Measurements from ENCODE around the gene PAK2. TPM values are rescaled to one million over a fixed set of nuclear protein-coding genes. Genes with fewer than 3 reads are reported as not detected.
"Not testable (repeated sequence)": the region's sequence is repeated elsewhere in the genome, so short reads cannot be mapped to it uniquely, and the experiment has no call there.

Gene PAK2
- total and polyA plus RNA-seq, 3 donors from 2014 or later = 30.7 to 49.2 (median 47.4) TPM

DNA sequence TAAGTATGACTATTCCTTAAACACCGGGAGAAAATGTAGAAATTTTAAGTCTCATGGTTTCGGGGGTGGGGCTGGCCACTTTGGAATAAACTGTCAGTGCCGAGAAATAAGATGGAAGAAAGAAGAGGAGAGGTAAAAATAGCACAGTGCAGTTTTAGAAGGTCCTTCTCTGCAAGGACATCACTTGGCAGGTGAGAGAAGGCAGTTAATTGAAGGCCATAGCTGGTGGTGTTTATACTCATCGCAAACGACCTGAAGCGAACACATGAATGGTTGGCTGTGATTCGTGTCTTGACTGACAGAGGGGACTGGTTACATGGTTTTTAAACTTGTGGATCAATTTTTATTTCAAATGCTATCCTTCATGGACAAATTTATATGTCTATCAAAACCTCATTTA lies 73.2 kb downstream of the PAK2 start:
- intact Hi-C loops (cut with DNase I; ENCODE audit: low total_unique reads) = no loop called here
- DNase-seq = no peak
- 86 to 89% methylated on average over 7 of the region's 7 CpGs for WGBS, 2 donors
- Histone ChIP-seq H3K27me3 (no peaks in the 10 kb centered on the region), H3K27ac (no peak overlapping the region), H3K4me1 (no peaks in the 10 kb centered on the region), H3K9me3 (no peaks in the 10 kb centered on the region), H3K36me3 (ENCODE audit: low read depth, missing control alignments) (no peaks in the 10 kb centered on the region), H3K4me3 (no peak overlapping the region)
- TF ChIP-seq, protein P1, sequence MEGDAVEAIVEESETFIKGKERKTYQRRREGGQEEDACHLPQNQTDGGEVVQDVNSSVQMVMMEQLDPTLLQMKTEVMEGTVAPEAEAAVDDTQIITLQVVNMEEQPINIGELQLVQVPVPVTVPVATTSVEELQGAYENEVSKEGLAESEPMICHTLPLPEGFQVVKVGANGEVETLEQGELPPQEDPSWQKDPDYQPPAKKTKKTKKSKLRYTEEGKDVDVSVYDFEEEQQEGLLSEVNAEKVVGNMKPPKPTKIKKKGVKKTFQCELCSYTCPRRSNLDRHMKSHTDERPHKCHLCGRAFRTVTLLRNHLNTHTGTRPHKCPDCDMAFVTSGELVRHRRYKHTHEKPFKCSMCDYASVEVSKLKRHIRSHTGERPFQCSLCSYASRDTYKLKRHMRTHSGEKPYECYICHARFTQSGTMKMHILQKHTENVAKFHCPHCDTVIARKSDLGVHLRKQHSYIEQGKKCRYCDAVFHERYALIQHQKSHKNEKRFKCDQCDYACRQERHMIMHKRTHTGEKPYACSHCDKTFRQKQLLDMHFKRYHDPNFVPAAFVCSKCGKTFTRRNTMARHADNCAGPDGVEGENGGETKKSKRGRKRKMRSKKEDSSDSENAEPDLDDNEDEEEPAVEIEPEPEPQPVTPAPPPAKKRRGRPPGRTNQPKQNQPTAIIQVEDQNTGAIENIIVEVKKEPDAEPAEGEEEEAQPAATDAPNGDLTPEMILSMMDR (IDR thresholded peaks at IDR 0.05) = no peak
- no peak for TF ChIP-seq POLR2A (IDR thresholded peaks at IDR 0.05)

DNA sequence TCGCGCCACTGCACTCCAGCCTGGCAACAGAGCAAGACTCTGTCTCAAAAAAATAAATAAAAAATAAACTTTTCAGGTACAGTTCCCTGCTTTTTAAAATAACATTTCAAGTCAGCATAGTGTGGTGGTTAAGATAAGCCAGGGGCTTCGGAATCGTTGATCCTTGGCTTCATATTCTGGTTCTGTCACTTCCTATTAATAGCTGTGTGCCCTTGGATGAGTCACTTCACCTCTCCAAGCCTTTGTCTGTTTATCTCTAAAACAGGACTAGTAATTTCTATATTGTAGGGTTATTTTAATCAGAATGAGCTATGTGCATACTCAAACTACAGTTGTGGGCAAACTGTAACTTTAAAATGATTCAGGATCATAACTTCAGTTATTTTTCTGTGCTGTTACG lies 74.2 kb downstream of the PAK2 start:
- Histone ChIP-seq H3K27me3 (no peaks in the 10 kb centered on the region), H3K27ac (no peak overlapping the region), H3K4me1 (no peaks in the 10 kb centered on the region), H3K36me3 (ENCODE audit: low read depth, missing control alignments) (no peaks in the 10 kb centered on the region), H3K4me3 (no peak overlapping the region), H3K9me3 (no peaks in the 10 kb centered on the region)
- no peak for TF ChIP-seq POLR2A (IDR thresholded peaks at IDR 0.05)
- TF ChIP-seq, protein P1 (IDR thresholded peaks at IDR 0.05) = no peak
- no peak for DNase-seq
- WGBS, 2 donors = 83 to 89% methylated on average over 5 of the region's 5 CpGs
- intact Hi-C loops (cut with DNase I; ENCODE audit: low total_unique reads) = no loop called here

DNA sequence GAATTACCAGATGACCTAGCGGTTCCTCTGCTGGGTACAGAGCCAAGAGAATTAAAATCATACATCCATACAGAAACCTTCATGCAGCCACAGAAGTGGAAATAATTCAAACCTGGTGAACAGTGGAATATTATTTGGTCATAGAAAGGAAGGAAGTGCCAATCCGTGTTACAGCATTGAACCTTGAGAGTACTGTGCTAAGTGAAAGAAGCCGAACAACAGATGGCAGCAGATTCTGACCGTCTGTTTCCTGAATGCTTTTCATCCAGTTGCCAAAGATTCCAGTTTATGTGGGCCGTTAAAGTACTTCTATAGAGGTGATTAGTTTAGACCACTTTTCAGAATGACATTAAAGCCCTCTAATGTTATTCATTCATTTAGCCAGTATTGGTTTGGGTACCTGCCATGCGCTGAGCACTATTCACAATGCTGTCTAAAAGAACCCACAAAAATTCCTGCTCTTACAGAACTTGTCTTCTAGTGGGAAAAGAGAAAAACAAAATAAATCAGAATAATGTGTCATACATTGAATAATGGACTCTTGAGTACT lies 82.2 kb downstream of the PAK2 start:
- WGBS, 2 donors = 96% methylated on average over 6 of the region's 6 CpGs
- DNase-seq = no peak
- no peaks in the 10 kb centered on the region for H3K27me3 ChIP-seq
- TF ChIP-seq POLR2A (IDR thresholded peaks at IDR 0.05) = no peak
- TF ChIP-seq, protein P1 (IDR thresholded peaks at IDR 0.05) = no peak
- no peak overlapping the region for H3K27ac ChIP-seq
- no peaks in the 10 kb centered on the region for H3K9me3 ChIP-seq
- H3K36me3 ChIP-seq (ENCODE audit: low read depth, missing control alignments) = peaks cover 4% of the 10 kb centered on the region
- intact Hi-C loops (cut with DNase I; ENCODE audit: low total_unique reads) = no loop called here
- H3K4me1 ChIP-seq = no peaks in the 10 kb centered on the region
- no peak overlapping the region for H3K4me3 ChIP-seq

DNA sequence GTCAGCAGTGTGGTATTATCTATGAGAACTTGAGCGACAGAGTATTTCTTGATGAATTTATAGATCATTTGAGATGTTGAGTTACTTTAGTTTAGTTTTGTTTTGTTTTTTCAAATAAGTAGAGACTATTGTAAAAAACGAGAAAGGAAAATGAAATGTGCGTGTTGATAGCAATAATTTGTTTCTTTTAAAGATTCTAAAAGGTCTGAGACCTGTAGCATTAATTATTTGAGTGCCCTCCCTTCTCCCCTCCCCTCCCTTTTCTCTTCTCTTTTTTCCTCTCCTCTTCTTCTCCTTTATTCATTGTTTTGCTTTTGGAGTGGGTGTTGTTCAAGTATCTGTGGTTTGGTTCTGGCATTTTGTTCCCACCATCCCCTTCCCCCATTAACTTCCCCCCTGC lies 90.0 kb downstream of the PAK2 start:
- H3K36me3 ChIP-seq (ENCODE audit: low read depth, missing control alignments) = not testable (repeated sequence)

DNA sequence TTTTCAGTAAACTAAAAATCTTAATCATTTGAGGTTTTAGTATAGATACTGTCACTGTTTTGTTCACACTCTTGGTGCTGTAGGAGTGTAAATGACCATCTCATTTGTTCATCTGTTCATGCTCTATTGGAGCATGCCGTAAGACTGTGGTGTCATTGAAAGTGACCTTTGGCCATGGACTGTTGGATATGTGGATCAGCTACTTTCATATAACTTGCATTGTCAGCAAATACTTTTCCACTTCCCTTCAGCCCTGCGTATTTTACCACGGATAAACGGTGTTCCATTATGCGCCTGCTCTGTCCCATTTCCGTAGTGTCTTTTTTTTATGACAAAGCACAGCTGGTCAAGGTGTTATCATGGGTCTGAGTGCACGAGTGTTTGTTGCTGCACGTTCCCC lies 95.4 kb downstream of the PAK2 start:
- intact Hi-C loops (cut with DNase I; ENCODE audit: low total_unique reads) = no loop called here

More for the DNA sequence above, 90.0 kb downstream of the PAK2 start:
- DNase-seq; H3K27ac ChIP-seq; intact Hi-C loops (cut with DNase I; ENCODE audit: low total_unique reads); H3K4me3 ChIP-seq; H3K27me3 ChIP-seq; H3K9me3 ChIP-seq; H3K4me1 ChIP-seq: not testable (repeated sequence)
- WGBS, 2 donors = 67 to 79% methylated on average over 3 of the region's 3 CpGs

DNA sequence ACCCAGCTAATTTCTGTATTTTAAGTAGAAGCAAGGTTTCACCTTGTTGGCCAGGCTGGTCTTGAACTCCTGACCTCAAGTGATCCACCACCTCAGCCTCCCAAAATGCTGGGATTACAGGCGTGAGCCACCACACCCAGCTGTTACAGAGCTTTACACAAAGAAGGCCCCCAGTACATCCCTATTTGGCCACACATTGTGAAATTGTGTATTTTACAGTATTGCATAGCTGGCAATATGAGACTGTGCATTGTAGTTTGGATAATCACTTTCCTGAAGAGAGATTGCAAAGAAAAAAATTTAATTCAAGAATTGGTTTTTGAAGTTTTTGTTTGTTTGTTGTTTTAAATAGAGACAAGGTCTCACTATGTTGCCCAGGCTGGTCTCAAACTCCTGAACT lies 97.0 kb downstream of the PAK2 start:
- H3K36me3 ChIP-seq (ENCODE audit: low read depth, missing control alignments); intact Hi-C loops (cut with DNase I; ENCODE audit: low total_unique reads); H3K27ac ChIP-seq; H3K4me1 ChIP-seq; H3K4me3 ChIP-seq; H3K27me3 ChIP-seq; H3K9me3 ChIP-seq; DNase-seq: not testable (repeated sequence)
- WGBS, 2 donors = 79 to 94% methylated on average over 1 of the region's 1 CpG

More for the DNA sequence above, 95.4 kb downstream of the PAK2 start:
- TF ChIP-seq, protein P1 (IDR thresholded peaks at IDR 0.05) = no peak
- TF ChIP-seq POLR2A (IDR thresholded peaks at IDR 0.05) = no peak
- WGBS, 2 donors = 44 to 58% methylated on average over 8 of the region's 8 CpGs
- Histone ChIP-seq H3K9me3 (no peaks in the 10 kb centered on the region), H3K36me3 (ENCODE audit: low read depth, missing control alignments) (no peaks in the 10 kb centered on the region), H3K27me3 (no peaks in the 10 kb centered on the region), H3K27ac (no peak overlapping the region), H3K4me1 (no peaks in the 10 kb centered on the region), H3K4me3 (no peak overlapping the region)
- DNase-seq = no peak
